Activated T-cell treated with anti-CD3 and anti-CD28 coated beads, Interleukin-2, amount 50 U/mL, for 72 hours (primary cell): ENCODE results near the gene SP140L. TPM values are rescaled to one million over a fixed set of nuclear protein-coding genes. Genes with fewer than 3 reads are reported as not detected.
A peak's percentile ranks its signal among the peaks of the same experiment; 100 is the strongest.
"Not testable (repeated sequence)": the region's sequence is repeated elsewhere in the genome, so short reads cannot be mapped to it uniquely, and the experiment has no call there.

Source experiments
- ATAC-seq, 2 donors: fragments of 150-1000 bp; cut with Tn5 transposase; replicated peaks in 1 of 2; 2 replicates each; pipeline ENCODE4 v1.10.0; 2021; ENCODE audit warnings: moderate library complexity in 2 of 2, mild to moderate bottlenecking in 1 of 2
- DNase-seq, 2 donors: peaks; one replicate each; pipeline ENCODE4 v3.0.0; 2021 to 2022; ENCODE audit warnings: mixed read lengths in 1 of 2
- H3K27ac Mint-ChIP-seq: one replicate; pipeline ENCODE4 v1.8.0; 2022; ENCODE audit warnings: mild to moderate bottlenecking, moderate library complexity, mixed read lengths
- H3K27me3 Mint-ChIP-seq: one replicate; pipeline ENCODE4 v1.8.0; 2022; ENCODE audit warnings: low read depth, mixed read lengths
- H3K36me3 Mint-ChIP-seq, 2 donors: one replicate each; pipeline ENCODE4 v1.8.0; 2022; ENCODE audit warnings: mixed read lengths in 2 of 2, mild to moderate bottlenecking in 1 of 2; ENCODE audit not compliant: insufficient read depth in 2 of 2
- H3K4me1 Mint-ChIP-seq: one replicate; pipeline ENCODE4 v1.8.0; 2022; ENCODE audit warnings: low read depth, mixed read lengths
- H3K4me3 Mint-ChIP-seq, 2 donors: one replicate each; pipeline ENCODE4 v1.8.0; 2022; ENCODE audit warnings: mild to moderate bottlenecking in 2 of 2, mixed read lengths in 2 of 2, moderate library complexity in 2 of 2
- H3K9me3 Mint-ChIP-seq, 2 donors: one replicate each; pipeline ENCODE4 v1.8.0; 2022; ENCODE audit warnings: mixed read lengths in 2 of 2
- total RNA-seq, 2 donors: library from RNA; stranded (reverse); gene quantifications; one replicate each; pipeline ENCODE4 v1.2.3, GENCODE V29; 2022

SP140L gene
- total RNA-seq, 2 donors from 2014 or later = 59.9 to 63.0 TPM

DNA sequence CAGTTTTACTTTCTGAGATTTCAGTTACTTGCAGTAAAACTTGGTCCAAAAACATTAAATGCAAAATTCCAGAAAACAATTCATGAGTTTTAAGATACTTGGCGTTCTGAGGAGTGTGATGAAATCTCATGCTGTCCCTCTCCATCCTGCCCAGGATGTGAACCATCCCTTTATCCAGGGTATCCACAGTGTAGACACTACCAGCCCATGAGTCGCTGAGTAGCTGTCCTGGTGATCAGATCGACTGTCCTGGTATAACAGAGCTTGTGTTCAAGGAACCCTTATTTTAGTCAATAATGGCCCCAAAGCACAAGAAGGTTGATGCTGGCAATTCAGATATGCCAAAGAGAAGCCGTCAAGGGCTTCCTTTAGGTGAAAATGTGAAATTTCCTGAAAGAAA lies 92.2 kb downstream of the SP140L start:
- Mint-ChIP-seq H3K36me3 (peaks cover 32 to 44% of the 10 kb centered on the region in 2 donors), H3K9me3 (no peaks in the 10 kb centered on the region), H3K27ac (peak overlapping the region; percentile 96), H3K4me3 (peak overlapping the region; percentile 95 to 96), H3K4me1 (peaks cover 84% of the 10 kb centered on the region), H3K27me3 (no peaks in the 10 kb centered on the region)
- DNase-seq (no peak), ATAC-seq (no peak)

GRCh38 chr2:230422149-230422548 lies 95.2 kb downstream of the SP140L start:
- H3K36me3 Mint-ChIP-seq = peaks cover 33 to 45% of the 10 kb centered on the region in 2 donors
- DNase-seq (no peak), ATAC-seq (no peak)
- no peaks in the 10 kb centered on the region for H3K9me3 Mint-ChIP-seq
- H3K27me3 Mint-ChIP-seq = no peaks in the 10 kb centered on the region
- peaks cover 96% of the 10 kb centered on the region for H3K4me1 Mint-ChIP-seq
- peak overlapping the region; percentile 81 for H3K27ac Mint-ChIP-seq
- H3K4me3 Mint-ChIP-seq = peak overlapping the region in 1 of 2 donors; percentile 62

- peaks cover 1 to 2% of the 10 kb centered on the region in 2 donors for H3K9me3 Mint-ChIP-seq
- peak overlapping the region; percentile 76 for H3K27ac Mint-ChIP-seq
These were observed 97.0 kb downstream of the SP140L start for GRCh38 chr2:230423851-230424458.

GRCh38 chr2:230425377-230425776 lies 98.4 kb downstream of the SP140L start:
- H3K27ac Mint-ChIP-seq = peak overlapping the region; percentile 93
- H3K27me3 Mint-ChIP-seq = no peaks in the 10 kb centered on the region
- ATAC-seq (no peak), DNase-seq (no peak)
- H3K36me3 Mint-ChIP-seq = peaks cover 40 to 51% of the 10 kb centered on the region in 2 donors
- H3K4me3 Mint-ChIP-seq = peak overlapping the region in 1 of 2 donors; percentile 91
- H3K4me1 Mint-ChIP-seq = peaks cover 78% of the 10 kb centered on the region
- peaks cover 5 to 6% of the 10 kb centered on the region in 2 donors for H3K9me3 Mint-ChIP-seq

More at GRCh38 chr2:230423851-230424458, 97.0 kb downstream of the SP140L start:
- Mint-ChIP-seq H3K4me3 (peak overlapping the region; percentile 50 to 68), H3K4me1 (peaks cover 85% of the 10 kb centered on the region), H3K27me3 (no peaks in the 10 kb centered on the region), H3K36me3 (peaks cover 31 to 43% of the 10 kb centered on the region in 2 donors)
- ATAC-seq (no peak), DNase-seq (no peak)

DNA sequence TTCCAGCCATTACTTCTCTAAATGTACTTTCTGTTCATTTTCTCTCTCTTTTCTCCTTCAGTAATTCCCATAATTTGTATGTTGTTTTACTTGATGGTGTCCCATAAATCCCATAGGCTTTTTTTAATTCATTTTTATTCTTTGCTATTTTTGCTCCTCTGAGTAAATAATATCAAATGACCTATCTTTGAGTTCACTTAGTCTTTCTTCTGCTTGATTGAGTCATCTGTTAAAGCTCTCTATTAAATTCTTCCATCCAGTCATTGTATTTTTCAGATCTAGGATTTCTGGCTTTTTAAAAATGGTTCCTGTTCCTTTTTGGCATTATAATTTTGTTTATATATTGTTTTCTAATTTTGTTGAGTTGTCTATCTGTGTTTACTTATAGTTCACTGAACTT lies 102.5 kb downstream of the SP140L start:
- H3K4me1 Mint-ChIP-seq = peaks cover 68% of the 10 kb centered on the region
- no peak overlapping the region for H3K27ac Mint-ChIP-seq
- H3K9me3 Mint-ChIP-seq = peaks cover 6 to 7% of the 10 kb centered on the region in 2 donors
- no peak for DNase-seq
- no peak overlapping the region for H3K4me3 Mint-ChIP-seq
- H3K27me3 Mint-ChIP-seq = no peaks in the 10 kb centered on the region
- no peak for ATAC-seq
- H3K36me3 Mint-ChIP-seq = peaks cover 23 to 54% of the 10 kb centered on the region in 2 donors

- Mint-ChIP-seq H3K36me3 (peaks cover 26 to 55% of the 10 kb centered on the region in 2 donors), H3K4me1 (peaks cover 58% of the 10 kb centered on the region), H3K4me3 (peak overlapping the region; percentile 10 to 42), H3K27me3 (no peaks in the 10 kb centered on the region), H3K27ac (peak overlapping the region; percentile 17), H3K9me3 (peaks cover 7 to 9% of the 10 kb centered on the region in 2 donors)
- no peak for DNase-seq
- ATAC-seq = peak; percentile 64 to 78
These were observed 104.2 kb downstream of the SP140L start for GRCh38 chr2:230430957-230431910.

DNA sequence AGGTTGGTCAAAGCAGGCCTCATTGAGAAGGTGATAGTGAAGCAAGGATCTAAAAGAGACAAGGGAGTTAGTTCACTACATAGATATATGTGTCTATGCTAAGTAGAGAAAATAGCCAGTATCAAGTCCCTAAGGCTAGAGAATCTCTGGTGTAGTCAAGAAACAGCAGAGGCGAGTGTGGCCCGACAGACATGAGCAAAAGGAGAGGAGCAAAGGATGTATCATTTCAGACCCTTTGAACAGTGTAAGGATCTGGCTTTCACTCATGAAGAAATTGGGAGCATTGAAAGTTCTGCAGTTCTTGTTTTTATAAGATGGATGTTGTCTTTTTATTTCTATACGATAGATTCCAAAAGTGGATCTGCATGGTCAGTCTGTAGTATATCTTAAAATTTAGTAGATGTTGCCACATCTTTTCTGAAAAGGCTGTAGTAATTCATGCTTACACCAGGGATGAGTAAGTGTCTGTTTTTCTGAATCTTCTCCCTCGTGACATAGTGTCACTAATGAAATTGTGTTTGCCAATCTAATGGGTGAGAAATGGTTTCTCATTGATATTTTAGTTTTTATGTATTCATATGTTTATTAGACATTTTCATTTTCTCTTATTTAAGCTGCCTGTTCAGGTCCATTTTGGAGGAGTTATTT lies 107.8 kb downstream of the SP140L start:
- peak; percentile 15 to 28 for ATAC-seq

DNA sequence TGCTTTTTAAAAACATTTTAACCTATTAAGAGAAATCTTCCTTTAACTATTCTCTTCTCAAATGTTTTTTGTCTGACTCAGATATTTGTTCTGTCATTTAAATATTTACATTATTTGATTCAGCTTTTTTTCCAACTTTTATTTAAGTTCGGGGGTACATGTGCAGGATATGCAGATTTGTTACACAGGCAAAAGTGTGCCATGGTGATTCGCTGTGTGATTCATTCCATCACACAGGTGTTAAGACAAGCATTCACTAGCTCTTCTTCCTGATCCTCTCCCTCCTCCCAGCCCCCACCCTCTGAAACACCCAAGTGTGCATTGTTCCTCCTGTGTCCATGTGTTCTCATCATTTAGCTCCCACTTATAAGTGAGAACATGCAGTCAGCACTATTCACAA lies 108.4 kb downstream of the SP140L start:
- Mint-ChIP-seq H3K4me3 (no peak overlapping the region), H3K4me1 (peaks cover 51% of the 10 kb centered on the region), H3K36me3 (peaks cover 15 to 65% of the 10 kb centered on the region in 2 donors), H3K27me3 (no peaks in the 10 kb centered on the region), H3K27ac (no peak overlapping the region), H3K9me3 (peaks cover 6 to 8% of the 10 kb centered on the region in 2 donors)
- DNase-seq = no peak
- ATAC-seq = no peak

More for the DNA sequence above, 107.8 kb downstream of the SP140L start:
- no peak for DNase-seq
- H3K4me3 Mint-ChIP-seq = no peak overlapping the region
- peaks cover 6 to 8% of the 10 kb centered on the region in 2 donors for H3K9me3 Mint-ChIP-seq
- peak overlapping the region; percentile 64 for H3K27ac Mint-ChIP-seq
- peaks cover 19 to 68% of the 10 kb centered on the region in 2 donors for H3K36me3 Mint-ChIP-seq
- peaks cover 53% of the 10 kb centered on the region for H3K4me1 Mint-ChIP-seq
- H3K27me3 Mint-ChIP-seq = no peaks in the 10 kb centered on the region

DNA sequence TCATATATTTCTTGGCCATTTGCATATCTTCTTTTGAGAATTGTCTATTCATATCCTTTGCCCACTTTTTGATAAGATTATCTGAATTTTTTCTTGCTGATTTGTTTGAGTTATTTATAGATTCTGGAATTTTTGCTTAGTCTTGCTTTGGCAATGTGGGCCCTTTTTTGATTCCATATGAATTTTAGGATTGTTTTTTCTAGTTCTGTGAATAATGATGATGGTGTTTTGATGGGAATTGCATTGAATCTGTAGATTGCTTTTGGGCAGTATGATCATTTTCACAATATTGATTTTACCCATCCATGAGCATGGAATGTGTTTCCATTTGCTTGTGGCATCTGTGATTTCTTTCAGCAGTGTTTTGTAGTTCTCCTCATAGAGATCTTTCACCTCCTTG lies 112.1 kb downstream of the SP140L start:
- Mint-ChIP-seq H3K36me3 (peaks cover 16 to 44% of the 10 kb centered on the region in 2 donors), H3K27ac (peak overlapping the region; percentile 99), H3K4me1 (peaks cover 59% of the 10 kb centered on the region), H3K4me3 (peak overlapping the region; percentile 74 to 95)
- H3K27me3 Mint-ChIP-seq, H3K9me3 Mint-ChIP-seq, ATAC-seq, DNase-seq: not testable (repeated sequence)

DNA sequence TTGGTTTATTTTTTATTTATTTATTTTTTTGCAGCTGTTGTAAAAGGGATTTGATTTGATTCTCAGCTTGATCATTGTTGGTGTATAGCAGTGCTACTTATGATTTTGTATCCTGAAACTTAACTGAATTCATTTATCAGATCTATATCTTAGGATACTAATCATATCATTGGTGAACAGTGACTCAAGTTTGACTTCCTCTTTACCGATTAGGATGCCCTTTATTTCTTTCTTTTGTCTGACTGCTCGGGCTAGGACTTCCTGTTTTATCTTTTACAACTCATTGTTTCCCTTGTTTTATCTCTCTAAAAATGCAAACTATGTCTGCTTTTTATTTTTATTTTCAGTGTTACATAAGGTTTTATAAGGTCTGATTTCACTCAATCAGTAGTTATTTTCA lies 112.6 kb downstream of the SP140L start:
- Mint-ChIP-seq H3K4me1 (peaks cover 54% of the 10 kb centered on the region), H3K27me3 (no peaks in the 10 kb centered on the region), H3K36me3 (peaks cover 18 to 41% of the 10 kb centered on the region in 2 donors), H3K4me3 (peak overlapping the region; percentile 74 to 95), H3K9me3 (peaks cover 6% of the 10 kb centered on the region in 2 donors), H3K27ac (peak overlapping the region; percentile 99)
- ATAC-seq (peak in 1 of 2 donors; percentile 21), DNase-seq (no peak)

DNA sequence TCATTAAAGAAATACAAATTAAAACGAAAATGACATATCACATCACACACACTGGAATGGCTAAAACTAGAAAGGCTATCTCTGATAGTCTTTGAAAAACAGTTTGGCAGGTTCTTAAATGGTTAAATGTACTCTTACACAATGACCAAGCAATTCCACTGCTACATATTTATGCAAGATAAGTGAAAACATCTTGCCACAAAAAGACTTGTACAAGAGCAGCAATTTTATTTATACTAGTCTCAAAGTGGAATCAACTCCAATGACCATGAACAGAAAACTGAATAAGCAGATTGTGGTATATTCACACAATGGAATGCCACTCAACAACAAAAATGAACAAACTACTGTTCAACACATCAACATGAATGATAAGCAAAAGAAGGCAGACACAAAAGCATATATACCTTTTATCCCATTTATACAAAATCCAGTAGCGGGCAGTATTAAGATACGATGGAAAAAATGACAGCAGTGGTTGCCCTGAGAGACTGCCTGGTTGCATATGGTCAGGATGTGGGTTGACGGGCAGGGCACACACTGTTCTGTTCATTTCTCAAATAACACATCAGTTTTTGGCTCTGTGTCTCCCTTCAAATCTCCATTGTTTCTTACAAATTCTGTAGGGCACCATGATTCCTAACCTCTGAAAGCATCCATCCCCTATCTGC lies 114.4 kb downstream of the SP140L start:
- Mint-ChIP-seq H3K27ac (peak overlapping the region; percentile 74), H3K9me3 (peaks cover 1 to 5% of the 10 kb centered on the region in 2 donors), H3K4me3 (peak overlapping the region; percentile 19 to 49), H3K27me3 (no peaks in the 10 kb centered on the region), H3K36me3 (peaks cover 16 to 42% of the 10 kb centered on the region in 2 donors), H3K4me1 (peaks cover 51% of the 10 kb centered on the region)
- ATAC-seq (peak; percentile 87 to 90), DNase-seq (peak; percentile 46 to 60)

DNA sequence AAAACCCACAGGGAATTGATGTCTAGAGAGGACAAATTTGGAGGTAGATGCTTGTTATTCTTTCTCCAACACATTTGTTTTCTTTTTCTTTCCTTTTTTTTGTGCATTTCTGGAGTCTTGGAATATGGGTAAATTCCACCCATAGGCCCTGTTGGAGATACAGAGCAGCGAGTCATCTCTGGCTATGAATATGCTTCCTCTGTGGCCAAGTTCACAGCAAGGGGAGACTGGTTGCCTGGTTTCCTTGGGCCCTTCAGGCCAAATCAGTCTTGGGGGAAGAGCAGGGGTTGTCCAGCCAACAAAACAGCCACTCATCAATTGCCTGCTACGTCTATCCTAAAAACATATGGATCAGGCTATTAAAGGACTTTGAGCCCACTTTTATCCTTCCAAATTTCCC lies 116.5 kb downstream of the SP140L start:
- H3K9me3 Mint-ChIP-seq = no peaks in the 10 kb centered on the region
- peak overlapping the region in 1 of 2 donors; percentile 5 for H3K4me3 Mint-ChIP-seq
- no peak for DNase-seq
- H3K27ac Mint-ChIP-seq = no peak overlapping the region
- H3K27me3 Mint-ChIP-seq = no peaks in the 10 kb centered on the region
- H3K4me1 Mint-ChIP-seq = peaks cover 73% of the 10 kb centered on the region
- peaks cover 27 to 39% of the 10 kb centered on the region in 2 donors for H3K36me3 Mint-ChIP-seq
- ATAC-seq = peak in 1 of 2 donors; percentile 43
